HCT116 (cell line): ENCODE results near the gene DOK7. TPM values are rescaled to one million over a fixed set of nuclear protein-coding genes. Genes with fewer than 3 reads are reported as not detected.

Experiments used
- ATAC-seq: fragments of 200-7000 bp; cut with Tn5 transposase; 2 replicates; pipeline ENCODE4 v1.9.1; 2020; ENCODE audit warnings: mild to moderate bottlenecking, moderate library complexity
- BruUV-seq: library from RNA; stranded (reverse); fragments of 400-500 nt; replicated peaks from 2 replicates; lab custom pipeline; 2021; lab: Mats Ljungman, UMichigan
- CTCF ChIA-PET: fragments of 300-600 bp; sonication (Branson Sonifier 250); formaldehyde crosslinking; loops from one replicate; lab custom pipeline; 2021; ENCODE audit warnings: antibody characterized with exemption; lab: Charles Lee
- POLR2A ChIA-PET: fragments of 300-600, 350-600 bp; sonication (Branson Sonifier 250); formaldehyde crosslinking; loops from one replicate; lab custom pipeline; 2021; ENCODE audit warnings: antibody characterized with exemption; lab: Charles Lee
- RAD21 ChIA-PET, 2 experiments: fragments of 300-600 bp; sonication (Branson Sonifier 250); formaldehyde crosslinking; loops; one replicate each; lab custom pipeline; 2023; ENCODE audit warnings: low total read pairs in 2 of 2; ENCODE audit not compliant: uncharacterized antibody in 2 of 2, unreplicated experiment in 2 of 2, low non-redundant PET in 1 of 2; lab: Charles Lee
- DNase-seq: peaks from one replicate; pipeline ENCODE4 v3.0.0-alpha.2; 2010; ENCODE audit warnings: low read depth, low spot score
- H2AFZ ChIP-seq: fragments of 200-600 bp; shearing (Covaris generic), sonication (generic); 2 replicates; pipeline ENCODE4 v1.6.1; 2017; ENCODE audit warnings: low read depth, mixed run types, mixed read lengths, antibody characterized with exemption, low read length; ENCODE audit not compliant: poor library complexity, severe bottlenecking
- H3K27ac ChIP-seq: 2 replicates; pipeline ENCODE4 v1.5.1; 2012; ENCODE audit warnings: low read depth, low read length
- H3K27me3 ChIP-seq: fragments of 200-600 bp; sonication (generic); 2 replicates; pipeline ENCODE4 v1.6.1; 2016; ENCODE audit warnings: mixed run types, low read length, mixed read lengths; ENCODE audit not compliant: insufficient read depth
- H3K36me3 ChIP-seq, 2 experiments: fragments of 200-500 bp in 1 of 2; fragments of 200-600 bp in 1 of 2; sonication (Bioruptor generic) in 1 of 2; sonication (generic) in 1 of 2; 2 replicates each; pipeline versions ENCODE4 v1.5.1 to v1.6.1; 2014 to 2016; ENCODE audit warnings: low read length in 2 of 2, inconsistent platforms in 1 of 2, mixed read lengths in 1 of 2, mixed run types in 1 of 2; ENCODE audit not compliant: insufficient read depth in 2 of 2, control insufficient read depth in 1 of 2
- H3K4me1 ChIP-seq, 2 experiments: fragments of 200-600 bp in 1 of 2; sonication (generic) in 1 of 2; 2 replicates each; pipeline versions ENCODE4 v1.5.1 to v1.6.1; 2012 to 2017; ENCODE audit warnings: low read length in 2 of 2, inconsistent platforms in 1 of 2, mild to moderate bottlenecking in 1 of 2, mixed read lengths in 1 of 2, mixed run types in 1 of 2, moderate library complexity in 1 of 2; ENCODE audit not compliant: insufficient read depth in 2 of 2, control insufficient read depth in 1 of 2
- H3K4me2 ChIP-seq: fragments of 200-600 bp; sonication (generic); 2 replicates; pipeline ENCODE4 v1.6.1; 2017; ENCODE audit warnings: mixed run types, low read length, mixed read lengths
- H3K4me3 ChIP-seq, 2 experiments: fragments of 200-600 bp in 1 of 2; sonication (generic) in 1 of 2; replicated peaks in 1 of 2; 2 replicates each; pipeline ENCODE4 v1.5.1; 2011 to 2016; ENCODE audit warnings: low read length in 2 of 2, control low read depth in 1 of 2, low read depth in 1 of 2, mild to moderate bottlenecking in 1 of 2, mixed read lengths in 1 of 2, mixed run types in 1 of 2
- H3K79me2 ChIP-seq: fragments of 200-600 bp; sonication (generic); 2 replicates; pipeline ENCODE4 v1.6.1; 2017; ENCODE audit warnings: mild to moderate bottlenecking, mixed run types, low read length, moderate library complexity, mixed read lengths; ENCODE audit not compliant: insufficient read depth
- H3K9ac ChIP-seq: fragments of 200-600 bp; sonication (generic); 2 replicates; pipeline ENCODE4 v1.6.1; 2016; ENCODE audit warnings: low read length, mixed read lengths
- H3K9me2 ChIP-seq: fragments of 200-600 bp; sonication (generic), shearing (Covaris generic); 2 replicates; pipeline ENCODE4 v1.6.1; 2017; ENCODE audit warnings: mixed run types, mild to moderate bottlenecking, moderate library complexity; ENCODE audit not compliant: insufficient read depth
- H3K9me3 ChIP-seq, 2 experiments: fragments of 200-500 bp in 1 of 2; fragments of 200-600 bp in 1 of 2; sonication (Bioruptor generic) in 1 of 2; sonication (generic) in 1 of 2; 2 replicates each; pipeline ENCODE4 v1.6.1; 2014 to 2017; ENCODE audit warnings: low read length in 2 of 2, mixed read lengths in 2 of 2, inconsistent platforms in 1 of 2, low read depth in 1 of 2, mild to moderate bottlenecking in 1 of 2, mixed run types in 1 of 2, moderate library complexity in 1 of 2; ENCODE audit not compliant: control insufficient read depth in 1 of 2, insufficient read depth in 1 of 2
- H4K20me1 ChIP-seq: fragments of 200-600 bp; sonication (generic), shearing (Covaris generic); 2 replicates; pipeline ENCODE4 v1.6.1; 2017; ENCODE audit warnings: mixed run types, mild to moderate bottlenecking, moderate library complexity; ENCODE audit not compliant: insufficient read depth
- EGR1 ChIP-seq: IDR thresholded peaks from 2 replicates; pipeline ENCODE4 v1.6.1; 2012; ENCODE audit warnings: low read depth
- EZH2phosphoT487 ChIP-seq: fragments of 200-600 bp; IDR thresholded peaks from 2 replicates; pipeline ENCODE4 v1.6.1; 2018; ENCODE audit warnings: antibody characterized with exemption, borderline replicate concordance
- TCF7L2 ChIP-seq: IDR thresholded peaks from 2 replicates; pipeline ENCODE4 v1.7.0; 2011; ENCODE audit warnings: borderline replicate concordance, inconsistent platforms; ENCODE audit not compliant: insufficient read depth, insufficient read length; ENCODE audit errors: extremely low read depth
- intact Hi-C: fragments of 100-400 bp; cut with micrococcal nuclease; formaldehyde crosslinking; loops from 2 replicates; pipeline ENCODE4 v1.10.0; 2022
- total RNA-seq: library from RNA; stranded (reverse); gene quantifications from one replicate; pipeline ENCODE4 v1.2.1, GENCODE V29; 2021; ENCODE audit not compliant: unreplicated experiment
- TF ChIP-seq, protein P1 (sequence below): IDR thresholded peaks from 2 replicates; pipeline ENCODE4 v1.6.1; 2011; ENCODE audit warnings: mild to moderate bottlenecking, low read length, moderate library complexity; ENCODE audit not compliant: insufficient replicate concordance; ENCODE audit errors: extremely low read depth

Gene DOK7
- total RNA-seq, 1 experiment from 2014 or later = 2.4 TPM

GRCh38 chr4:3485011-3485791 is 22.1 kb downstream of the DOK7 start:
- DNase-seq (no peak), ATAC-seq (peak; percentile 10; the same call in 1 of the 2 replicates)
- no peaks in the 10 kb centered on the region for H3K79me2 ChIP-seq
- TF ChIP-seq, protein P1, sequence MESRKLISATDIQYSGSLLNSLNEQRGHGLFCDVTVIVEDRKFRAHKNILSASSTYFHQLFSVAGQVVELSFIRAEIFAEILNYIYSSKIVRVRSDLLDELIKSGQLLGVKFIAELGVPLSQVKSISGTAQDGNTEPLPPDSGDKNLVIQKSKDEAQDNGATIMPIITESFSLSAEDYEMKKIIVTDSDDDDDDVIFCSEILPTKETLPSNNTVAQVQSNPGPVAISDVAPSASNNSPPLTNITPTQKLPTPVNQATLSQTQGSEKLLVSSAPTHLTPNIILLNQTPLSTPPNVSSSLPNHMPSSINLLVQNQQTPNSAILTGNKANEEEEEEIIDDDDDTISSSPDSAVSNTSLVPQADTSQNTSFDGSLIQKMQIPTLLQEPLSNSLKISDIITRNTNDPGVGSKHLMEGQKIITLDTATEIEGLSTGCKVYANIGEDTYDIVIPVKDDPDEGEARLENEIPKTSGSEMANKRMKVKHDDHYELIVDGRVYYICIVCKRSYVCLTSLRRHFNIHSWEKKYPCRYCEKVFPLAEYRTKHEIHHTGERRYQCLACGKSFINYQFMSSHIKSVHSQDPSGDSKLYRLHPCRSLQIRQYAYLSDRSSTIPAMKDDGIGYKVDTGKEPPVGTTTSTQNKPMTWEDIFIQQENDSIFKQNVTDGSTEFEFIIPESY = no peak
- TF ChIP-seq TCF7L2 = no peak
- TF ChIP-seq EZH2phosphoT487 = no peak
- no peak for TF ChIP-seq EGR1
- H4K20me1 ChIP-seq = no peaks in the 10 kb centered on the region
- ChIA-PET CTCF (no interaction called here), POLR2A (no interaction called here), RAD21 (no interaction called here)
- BruUV-seq = no TSS peak
- peak overlapping the region; percentile 32; the same call in 1 of the 2 replicates for H3K9ac ChIP-seq
- no peaks in the 10 kb centered on the region for H3K9me2 ChIP-seq
- peak overlapping the region; percentile 56; the same call in 1 of the 2 replicates for H3K27ac ChIP-seq
- no peaks in the 10 kb centered on the region for H3K9me3 ChIP-seq
- no peak overlapping the region for H2AFZ ChIP-seq
- H3K4me1 ChIP-seq = peaks cover 21 to 32% of the 10 kb centered on the region in 2 experiments
- peak overlapping the region; percentile 26 to 49 for H3K4me3 ChIP-seq
- peak overlapping the region; percentile 91 for H3K4me2 ChIP-seq
- intact Hi-C loops = no loop called here
- no peaks in the 10 kb centered on the region for H3K27me3 ChIP-seq
- no peaks in the 10 kb centered on the region for H3K36me3 ChIP-seq
